AG08395 (cell line): Measurements from ENCODE around the gene NEDD9.

Experiments
- DNase-seq: peaks from one replicate; pipeline ENCODE4 v3.0.0; 2012; ENCODE audit warnings: mixed read lengths, low spot score

NEDD9 gene

DNA sequence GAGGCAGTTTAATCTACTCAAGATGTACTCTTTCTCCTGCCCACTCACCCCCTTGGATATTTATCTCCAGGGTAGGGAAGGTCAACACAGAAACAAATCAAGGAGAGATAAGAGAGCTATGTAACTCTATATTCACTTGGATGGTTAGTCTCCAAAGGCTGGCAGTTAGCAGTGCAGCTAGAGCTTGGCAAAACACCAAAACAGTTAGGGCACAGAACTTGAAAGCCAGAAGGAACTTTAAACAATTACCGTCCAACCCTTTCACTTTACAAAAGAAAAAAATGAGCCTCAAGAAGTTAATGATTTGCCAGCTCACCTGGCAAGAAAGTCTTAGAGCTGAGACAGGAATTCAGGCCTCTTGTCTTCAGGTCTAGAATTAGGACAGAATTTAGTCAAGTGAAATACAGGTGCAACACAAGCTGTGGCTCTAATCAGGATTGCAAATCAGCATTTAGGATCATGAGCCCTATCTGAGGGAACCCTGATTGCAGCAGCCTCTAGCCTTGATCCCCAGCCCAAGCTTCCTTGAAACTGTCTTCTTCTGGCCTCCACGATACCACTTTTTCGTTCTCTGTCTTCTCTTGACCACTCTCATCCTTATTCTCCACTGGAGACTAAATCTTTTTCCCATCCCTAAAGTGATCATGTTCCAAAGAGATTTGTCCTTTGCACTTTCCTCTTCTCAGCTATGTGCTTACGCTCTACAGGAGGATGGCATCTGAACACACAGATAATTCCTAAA, 14.9 kb downstream of the NEDD9 start:
- DNase-seq: no peak

DNA sequence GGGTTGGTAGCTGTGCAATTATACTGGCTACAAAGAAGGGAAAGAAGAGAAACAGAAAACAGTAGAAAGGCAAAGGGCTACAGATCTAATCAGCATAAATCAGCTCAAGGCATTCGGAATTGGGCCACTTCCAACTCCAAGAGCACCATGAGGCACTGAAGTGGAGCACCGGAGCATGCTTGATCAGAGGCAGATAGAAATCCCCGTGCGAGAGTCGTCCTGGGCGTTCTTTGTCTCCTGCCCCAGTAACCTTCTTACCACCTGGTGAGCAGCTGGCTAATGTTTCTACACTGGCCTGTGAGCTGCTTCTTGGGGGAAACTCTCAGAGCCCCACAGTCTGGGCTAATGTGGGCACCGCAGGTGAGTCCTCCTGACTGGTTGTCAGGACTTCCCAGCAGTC, 16.7 kb downstream of the NEDD9 start:
- no peak for DNase-seq

DNA sequence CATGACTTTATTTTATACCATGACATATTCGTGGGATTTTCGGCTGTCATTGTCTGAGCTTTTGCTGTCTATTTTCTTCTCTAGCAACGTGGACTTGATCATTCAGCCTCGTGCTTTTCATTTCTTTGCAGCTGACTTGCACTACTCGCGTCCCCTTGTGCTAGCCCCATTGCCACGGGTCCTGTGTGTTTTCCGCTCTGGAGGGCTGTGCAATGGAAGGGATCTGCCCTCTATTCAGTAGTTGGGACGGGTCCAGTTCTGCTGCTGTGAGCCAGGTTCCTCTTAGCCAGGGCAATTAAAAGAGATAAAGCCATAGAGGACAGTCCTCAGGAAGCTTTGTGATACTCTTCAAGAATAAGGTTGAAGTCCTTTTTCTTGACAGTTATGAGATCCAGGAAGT, 17.6 kb downstream of the NEDD9 start:
- no peak for DNase-seq

DNA sequence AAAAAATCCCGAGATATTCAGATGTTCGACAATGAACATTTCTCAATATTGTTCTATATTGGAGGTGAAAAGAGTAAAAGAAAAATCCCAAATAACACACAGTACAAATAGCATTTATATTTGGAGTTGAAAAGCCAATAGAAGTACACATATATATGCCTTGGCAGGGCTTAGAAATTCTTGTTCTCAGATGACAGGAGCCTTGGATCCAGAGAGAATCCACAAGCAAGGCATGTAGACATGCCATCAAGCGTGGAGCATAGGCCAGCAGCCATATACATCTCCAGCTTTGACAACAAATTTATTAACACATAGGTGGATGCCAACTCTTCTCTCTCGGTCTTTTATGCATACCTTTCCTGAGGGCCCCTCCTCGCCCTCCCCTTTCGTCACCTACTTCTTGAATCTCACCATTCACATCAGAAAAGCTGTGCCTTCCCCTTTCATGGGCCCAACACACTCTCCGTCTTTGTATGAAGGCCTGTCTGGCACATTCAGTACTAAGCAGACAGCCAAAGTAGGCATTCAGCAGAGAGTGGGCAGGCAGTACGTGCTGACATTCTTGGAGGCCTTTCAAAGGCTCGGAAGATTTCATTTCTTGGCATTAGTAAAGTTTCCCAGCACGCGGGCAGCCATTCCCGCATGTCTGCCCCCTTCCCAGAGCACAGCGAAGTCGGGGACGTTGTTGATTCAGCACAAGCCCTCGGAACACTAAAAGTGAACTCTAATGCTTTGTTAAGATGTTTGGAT, 18.2 kb downstream of the NEDD9 start:
- DNase-seq: no peak

DNA sequence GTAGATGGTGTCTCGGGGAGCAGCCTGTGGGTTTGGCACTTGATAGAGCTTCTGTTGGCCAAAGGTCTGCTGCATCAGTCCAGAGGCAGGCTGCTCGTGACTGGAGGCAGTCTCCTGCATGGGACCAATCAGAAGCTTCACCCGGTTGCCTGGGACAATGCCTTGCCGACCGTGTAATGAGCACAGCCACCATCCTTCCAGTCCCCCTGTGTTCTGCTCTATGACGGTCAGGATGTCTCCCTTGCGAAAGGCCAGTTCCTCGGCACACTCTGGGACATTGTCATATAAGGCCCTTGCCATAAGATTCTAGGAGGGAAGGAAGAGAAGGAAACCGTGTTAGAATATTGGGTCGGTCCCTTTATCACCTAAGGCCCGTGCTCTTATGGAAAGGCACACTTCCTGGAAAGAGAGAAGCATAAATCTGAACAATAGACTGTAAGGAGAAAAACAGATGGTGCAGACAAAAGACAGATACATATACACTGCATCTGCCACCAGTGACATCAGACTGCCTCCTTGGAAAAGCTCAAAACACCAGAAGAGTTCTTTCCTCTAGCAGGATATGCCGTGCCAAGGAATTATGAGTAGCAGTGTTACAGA, 18.9 kb downstream of the NEDD9 start:
- DNase-seq: no peak

DNA sequence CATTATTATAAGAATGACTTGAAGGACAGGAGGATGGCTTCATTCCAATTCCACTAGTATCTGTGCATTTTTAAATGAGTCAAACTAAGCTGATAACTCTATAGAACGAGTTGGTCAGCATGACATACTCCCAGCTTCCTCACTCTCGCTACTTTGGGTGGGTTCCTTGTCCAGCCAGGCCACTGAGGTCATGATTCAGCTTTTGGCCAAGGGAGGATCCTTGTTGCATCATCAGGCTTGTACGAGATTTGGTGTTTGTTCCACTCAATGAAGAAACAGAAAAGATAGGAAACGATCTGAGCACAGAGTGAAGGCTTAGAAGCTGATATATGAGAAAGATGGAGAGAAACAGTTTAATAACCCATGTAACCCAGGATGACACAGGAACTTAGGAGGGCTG, 19.8 kb downstream of the NEDD9 start:
- DNase-seq: peak; percentile 78

DNA sequence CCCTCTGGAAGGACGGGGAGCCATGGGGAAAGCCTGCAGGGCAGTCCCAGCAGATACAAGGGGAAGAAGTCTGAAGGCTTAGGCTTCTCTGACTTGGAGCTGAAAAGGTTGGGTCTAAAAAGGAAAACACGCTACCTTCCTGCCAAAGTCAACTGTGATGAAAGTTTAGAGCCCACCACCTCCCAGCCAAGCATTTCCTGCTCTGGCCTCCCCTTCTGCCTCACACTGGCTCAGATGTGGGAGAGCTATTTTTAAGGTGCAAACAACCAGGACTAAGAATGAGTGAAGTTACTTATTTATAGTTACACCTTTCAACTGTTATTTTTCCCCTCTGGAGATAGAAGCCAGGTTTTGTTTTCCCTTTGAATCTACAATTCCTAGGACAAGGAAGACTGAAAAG, 21.2 kb downstream of the NEDD9 start:
- no peak for DNase-seq

DNA sequence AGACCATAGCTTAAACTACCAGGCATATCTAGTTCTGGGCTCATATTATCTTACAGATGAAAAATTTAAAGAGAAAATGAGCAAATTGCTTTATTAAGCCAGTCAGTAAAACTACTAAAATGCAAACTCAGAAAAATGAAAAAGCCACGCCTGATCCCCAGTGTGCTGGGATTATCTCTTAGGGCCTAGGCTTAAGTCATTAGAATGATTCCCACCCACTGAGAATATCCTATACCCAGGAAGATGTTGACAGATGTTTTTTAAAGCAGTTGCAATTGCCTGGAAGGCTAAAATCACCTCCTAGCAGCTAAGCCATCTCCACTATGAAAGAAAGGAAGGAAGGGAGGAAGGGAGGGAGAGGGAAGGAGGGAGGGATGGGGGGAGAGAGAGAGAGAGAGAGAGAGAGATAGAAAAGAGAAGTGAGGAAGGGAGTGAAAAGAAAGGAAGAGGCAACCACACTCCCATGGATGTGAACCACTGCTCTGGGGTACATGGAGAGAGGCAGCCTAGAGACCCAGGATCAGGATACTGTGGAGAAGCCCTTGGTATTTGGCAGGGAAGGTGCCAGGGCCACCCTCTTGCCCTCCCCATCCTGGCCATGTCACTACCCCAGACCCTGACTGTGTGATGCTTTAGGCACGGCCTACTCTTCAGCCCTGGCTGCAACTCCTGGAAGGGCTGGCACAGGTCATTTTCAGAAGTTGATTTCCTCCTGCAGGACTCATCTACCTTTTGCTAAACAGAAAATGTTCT, 21.9 kb downstream of the NEDD9 start:
- DNase-seq: no peak

DNA sequence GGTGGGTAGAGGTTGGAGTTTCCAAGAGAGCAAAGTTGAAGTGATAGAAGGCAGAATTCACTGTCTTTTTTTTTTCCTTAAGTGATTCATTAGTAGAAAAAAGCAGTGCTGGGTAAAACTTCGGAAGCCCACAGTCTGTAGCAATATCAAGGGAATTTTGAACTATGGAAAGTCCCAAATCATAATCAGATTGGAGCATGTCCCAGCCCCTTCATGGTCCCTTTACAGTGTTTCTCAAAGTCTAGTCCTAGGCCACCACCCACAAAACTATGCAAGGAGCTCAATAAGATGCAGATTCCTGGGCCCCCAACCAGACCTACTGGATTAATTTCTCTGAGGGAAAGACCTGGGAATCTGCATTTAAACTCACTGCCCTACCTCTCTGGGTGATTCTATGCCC, 22.6 kb downstream of the NEDD9 start:
- no peak for DNase-seq

DNA sequence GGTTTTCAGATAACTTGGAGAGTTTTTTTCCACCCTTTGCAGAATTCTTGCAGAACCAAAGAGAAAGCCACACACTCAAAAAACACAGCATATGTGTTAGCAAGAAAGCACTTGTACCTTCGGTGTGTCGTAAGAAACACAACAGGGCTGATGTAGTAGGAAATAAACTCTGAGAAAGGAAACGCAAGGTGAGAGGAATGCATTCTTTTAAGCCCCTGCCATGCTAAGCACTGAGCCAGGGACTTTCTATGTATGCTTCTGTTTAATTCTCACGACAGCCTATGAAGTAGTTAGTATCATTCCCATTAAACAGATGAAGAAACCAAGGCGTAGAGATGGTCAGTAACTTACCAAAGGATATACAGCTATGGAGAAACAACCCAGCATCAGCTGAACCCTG, 23.1 kb downstream of the NEDD9 start:
- DNase-seq: no peak

DNA sequence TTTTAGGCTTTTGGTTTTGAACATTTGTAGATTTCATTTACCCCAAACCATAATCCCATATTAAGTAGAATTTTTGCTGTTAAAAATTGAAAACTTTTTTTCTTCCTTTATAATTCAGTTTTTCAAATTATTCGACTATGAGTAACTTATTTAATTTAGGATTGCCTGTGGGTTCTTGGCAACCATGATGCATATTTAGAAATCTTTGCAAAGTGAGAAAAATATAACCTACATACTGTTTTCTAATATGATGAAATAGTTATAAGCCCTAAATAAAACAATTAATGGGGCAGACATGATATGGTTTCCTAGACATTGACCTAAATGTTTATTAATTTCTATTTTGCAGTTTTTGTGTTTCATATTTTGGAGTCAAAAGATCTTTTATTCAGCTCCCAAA, 23.6 kb downstream of the NEDD9 start:
- DNase-seq: no peak

DNA sequence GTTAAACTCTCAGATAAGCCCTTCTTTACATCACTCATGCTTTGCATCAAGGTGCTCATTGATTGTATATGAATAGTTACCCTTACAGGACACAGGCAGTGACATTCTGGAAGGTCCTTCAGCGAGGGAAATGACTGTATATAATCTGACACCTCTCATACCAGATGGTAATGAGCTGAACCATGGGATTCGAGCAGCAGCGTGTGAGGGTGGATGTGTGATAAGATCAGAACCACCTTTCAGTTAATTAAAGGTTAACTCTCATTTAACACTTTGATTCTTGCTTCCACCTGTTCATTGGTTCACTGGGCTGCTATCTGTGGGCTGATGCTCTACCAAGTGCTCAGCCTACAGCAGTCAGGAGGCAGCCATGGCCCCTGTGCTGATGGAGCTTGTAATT, 24.2 kb downstream of the NEDD9 start:
- no peak for DNase-seq

DNA sequence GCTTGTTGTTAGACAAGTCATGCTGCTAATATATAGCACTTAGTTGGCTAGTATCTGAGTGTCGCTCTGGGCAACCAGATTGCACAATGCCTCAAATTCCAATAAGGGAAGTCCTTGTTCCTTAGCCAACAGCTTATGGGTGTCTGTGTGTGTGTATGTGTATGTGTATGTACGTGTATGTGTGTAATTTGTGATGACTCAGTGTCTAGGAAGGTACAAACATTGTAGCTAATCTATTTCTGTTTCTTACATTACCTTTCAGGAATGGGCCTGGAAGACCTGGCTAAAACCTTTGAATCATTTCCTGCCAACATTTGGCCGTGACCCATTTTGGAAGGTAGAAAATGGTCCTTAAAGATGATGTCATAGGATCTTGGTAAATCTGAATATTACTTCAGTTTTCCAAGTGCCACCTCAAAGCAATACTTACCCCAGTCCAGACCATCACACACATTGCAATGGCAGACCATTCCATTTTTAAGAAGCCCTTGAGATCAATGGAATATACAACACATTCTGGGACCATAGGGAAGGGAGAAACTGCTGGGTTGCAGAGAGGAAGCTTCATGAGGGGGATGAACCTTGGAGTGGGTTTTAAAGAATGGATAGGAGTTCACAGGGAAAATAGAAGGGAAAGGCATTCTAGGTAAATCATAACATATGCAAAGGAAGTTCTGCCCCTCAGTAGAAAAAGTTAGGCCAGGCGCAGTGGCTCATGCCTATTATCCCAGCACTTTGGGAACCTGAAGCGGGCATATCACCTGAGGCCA, 25.1 kb downstream of the NEDD9 start:
- DNase-seq: peak; percentile 78

DNA sequence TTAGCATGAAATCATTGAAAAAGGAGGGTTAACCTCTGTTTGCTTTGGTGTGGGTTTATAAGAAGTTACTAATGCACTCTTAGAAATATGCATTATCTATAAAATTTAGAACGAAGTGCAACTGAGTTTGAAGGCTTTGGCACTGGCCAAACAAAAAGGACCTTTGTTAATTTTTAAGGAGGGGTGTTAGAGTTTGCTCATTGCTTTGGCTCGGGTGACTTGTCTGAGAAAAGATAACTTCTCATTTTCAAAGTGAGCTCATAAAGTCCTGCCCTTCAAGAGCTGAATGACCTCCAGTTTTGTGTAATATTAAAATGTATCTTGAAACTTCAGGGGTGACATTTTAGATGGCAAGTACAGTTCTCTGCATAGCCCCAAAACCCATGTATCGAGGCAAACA, 25.9 kb downstream of the NEDD9 start:
- DNase-seq: no peak

DNA sequence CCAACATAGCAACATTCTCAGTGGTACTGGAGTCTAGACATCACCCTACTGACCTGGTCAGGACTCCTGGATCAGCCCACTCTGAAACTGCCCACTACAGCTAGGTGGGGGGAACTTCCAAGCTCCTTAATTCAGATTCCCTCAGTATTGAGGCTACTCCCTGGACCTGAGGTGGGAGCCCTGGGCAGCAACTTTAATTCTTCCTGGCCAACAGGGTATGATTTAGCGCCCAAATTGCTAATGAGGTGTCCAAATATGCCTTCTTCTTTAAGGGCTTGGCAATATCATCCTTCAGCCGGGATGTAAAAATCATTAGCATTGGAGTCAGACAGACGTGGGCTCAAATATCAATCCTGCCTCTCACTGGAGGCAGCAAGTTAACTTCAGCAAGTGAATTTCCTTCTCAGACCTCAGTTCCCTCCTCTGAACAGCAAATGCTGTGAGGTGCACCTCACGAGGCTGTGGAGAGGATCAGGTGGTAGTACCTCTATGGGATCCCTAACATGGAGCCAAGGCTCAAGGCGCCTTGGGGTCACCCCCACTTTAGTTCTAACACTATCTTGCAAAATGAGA, 27.6 kb downstream of the NEDD9 start:
- no peak for DNase-seq

DNA sequence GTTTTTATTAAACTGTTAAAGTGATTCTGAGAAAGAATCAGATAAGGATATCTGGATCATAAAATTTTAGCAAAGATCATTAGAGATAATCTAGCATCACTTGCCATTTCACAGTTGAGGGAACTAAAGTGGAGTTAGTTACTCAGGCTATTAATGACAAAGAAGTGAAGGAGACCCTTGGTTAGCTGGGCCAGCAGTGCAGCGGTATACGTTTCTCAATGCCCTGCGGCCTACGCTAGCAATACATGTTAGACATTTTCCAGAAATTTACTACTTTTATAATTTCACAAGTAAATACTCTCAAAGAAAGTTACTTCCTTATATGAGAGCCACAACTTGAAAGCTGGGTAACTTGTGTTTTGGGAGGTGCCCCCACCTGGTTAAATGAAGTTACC, 28.5 kb downstream of the NEDD9 start:
- no peak for DNase-seq

DNA sequence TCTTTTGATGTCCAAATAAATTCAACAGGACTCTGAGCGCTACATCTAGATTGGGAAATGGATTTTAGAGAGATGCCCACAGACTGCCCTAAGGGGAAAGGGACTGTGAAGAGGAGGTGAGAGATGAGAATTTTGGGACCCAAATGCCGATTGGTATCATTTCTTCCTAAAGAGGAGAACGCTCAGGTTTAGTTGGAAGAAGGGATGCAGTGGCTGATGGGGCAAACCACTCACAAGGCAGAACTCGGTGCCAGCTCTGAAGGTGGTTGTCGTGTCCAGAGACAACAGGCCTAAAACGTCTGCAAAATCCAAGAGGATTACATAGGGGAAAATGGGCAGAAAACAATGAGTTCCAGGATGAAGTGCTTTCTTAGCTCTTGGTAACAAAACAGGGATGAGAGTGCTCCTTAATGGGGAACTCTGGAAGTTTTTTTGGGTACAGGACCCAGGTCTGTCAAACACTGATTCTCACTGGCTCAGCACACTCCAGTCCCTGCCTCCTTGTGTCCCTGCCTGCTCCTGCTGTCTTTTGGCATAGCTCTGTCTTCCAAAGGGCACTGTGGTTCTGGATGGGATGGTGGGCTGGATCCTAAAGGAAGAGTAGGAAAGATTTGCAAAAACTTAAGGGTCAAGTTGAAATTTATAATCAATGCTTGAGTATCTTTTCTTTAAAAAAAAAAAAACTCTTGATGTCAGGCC, 29.0 kb downstream of the NEDD9 start:
- DNase-seq: no peak

DNA sequence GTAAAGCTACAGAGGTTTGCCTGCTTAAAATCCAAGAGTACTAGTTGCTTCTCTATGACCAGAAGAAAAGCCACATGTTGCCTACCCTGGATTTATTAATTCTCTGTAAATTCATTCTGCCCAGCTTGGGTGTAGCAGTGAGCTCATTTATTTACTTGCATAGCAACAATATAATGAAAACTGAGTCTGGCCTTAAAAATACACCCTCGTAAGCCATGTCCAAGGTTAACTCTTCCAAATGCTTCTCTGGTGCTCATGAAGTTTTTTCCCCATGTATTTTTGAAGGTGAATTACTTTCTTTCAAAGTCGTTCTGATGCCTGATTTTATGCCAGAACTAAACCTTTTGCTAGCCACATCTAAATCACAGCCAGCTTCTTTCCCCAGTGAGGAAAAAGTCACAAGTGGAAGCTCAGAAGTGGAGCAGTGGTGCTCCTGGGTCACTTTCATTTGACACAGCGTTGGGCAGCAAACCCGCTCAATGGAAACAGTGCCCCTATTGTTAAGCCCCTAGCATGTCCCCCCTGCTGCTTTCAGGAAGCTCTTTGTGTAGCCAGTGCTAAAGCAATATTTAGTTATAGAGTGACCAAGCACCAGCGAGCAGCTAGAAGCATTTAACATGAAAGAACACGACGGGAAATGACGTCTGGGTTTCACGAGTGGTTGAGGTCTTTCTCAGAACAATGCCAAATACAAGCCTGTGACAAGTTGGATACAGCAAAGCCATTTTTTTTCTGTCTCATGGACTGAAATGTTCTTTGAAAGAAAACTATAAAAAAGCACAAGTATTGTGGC, 29.8 kb downstream of the NEDD9 start:
- DNase-seq: no peak

DNA sequence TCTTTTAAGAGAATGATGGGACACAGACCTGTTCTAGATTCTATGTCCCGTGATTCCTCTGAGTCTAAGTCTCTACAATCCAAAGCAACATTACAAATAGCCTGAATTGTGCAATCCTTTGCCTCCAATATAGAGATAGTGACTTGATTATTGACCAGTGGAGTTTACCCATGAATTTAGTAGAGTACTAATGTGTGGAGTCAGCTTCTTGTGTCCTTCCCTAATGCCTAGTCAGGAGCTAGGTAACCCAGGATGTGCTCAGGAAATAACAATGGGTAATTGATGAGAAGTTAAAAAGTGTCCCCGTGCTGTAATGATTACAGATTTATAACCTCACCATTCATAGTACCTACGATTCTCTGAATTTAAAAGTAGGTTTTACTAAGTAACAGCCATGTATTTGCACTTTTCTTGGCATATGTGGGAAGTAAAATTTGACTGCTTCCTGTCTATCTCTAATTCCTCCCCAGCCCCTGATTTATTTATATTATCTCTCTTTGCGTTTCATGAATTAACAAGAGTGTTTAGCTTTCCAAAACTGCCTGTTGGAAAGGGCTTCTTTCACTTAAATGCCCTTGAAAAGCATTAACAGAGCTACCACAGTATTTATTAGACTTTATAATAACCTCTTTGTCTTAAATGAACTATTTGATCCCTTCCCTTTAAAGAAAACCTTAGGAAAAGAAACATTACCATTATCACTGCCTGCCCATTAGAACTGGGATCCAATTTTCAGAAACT, 30.5 kb downstream of the NEDD9 start:
- no peak for DNase-seq
